NOMO-1 treated with dmso at 0.1 percent for 144 hours (cell line): ENCODE measurements around the gene TRIM39.

ENCODE experiments used
- DNase-seq: peaks from one replicate; lab custom pipeline; 2025; ENCODE audit not compliant: unreplicated experiment; lab: John Stamatoyannopoulos, UW

The TRIM39 gene

DNA sequence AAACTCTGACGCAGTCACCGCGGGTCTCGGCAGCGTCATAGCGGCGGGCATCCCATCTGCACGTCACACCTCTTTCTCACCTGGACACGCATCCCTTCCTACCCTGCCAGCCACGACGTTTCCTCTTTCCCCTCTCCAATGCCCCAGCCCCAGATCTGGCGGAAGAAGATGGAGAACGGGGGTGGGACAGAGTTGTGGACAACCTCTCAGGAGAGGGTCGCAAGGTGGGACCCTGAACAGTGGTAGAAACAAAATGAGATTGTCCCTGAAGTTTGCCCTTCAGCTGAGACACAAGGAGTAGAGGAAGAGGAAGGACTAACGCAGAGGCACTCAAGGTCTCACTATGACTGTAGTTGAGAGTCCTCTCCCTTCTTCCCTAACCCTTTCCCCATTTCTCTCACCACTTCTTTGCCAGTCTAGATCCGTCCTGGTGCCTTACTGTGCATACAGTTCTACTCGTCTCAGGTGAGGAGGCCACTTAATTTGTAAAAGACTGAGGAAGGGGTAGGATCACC is 562 bp downstream of the TRIM39 start:
- no peak for DNase-seq

DNA sequence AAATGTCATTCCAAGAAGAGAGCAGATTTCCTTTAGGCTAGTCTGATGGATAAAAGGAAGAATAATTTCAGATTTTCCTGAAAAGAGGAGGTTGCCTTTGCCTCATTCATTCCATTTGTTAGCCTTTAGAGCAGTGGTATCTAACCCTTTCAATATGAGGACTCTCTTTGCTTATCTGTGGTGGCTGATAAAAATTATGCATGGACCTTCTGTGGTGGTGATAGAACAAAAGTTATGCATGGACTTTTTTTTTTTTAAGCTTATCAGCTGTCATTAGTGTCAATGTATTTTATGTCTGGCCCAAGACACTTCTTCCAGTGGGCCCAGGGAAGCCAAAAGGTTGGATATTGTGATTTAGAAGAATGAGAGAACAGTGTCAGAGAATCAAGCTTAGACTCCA is 1.7 kb downstream of the TRIM39 start:
- DNase-seq = no peak

DNA sequence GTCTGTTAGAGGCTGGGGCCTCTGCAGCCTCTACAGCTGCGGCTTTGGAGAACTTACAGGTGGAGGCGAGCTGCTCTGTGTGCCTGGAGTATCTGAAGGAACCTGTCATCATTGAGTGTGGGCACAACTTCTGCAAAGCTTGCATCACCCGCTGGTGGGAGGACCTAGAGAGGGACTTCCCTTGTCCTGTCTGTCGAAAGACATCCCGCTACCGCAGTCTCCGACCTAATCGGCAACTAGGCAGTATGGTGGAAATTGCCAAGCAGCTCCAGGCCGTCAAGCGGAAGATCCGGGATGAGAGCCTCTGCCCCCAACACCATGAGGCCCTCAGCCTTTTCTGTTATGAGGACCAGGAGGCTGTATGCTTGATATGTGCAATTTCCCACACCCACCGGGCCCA is 2.6 kb downstream of the TRIM39 start:
- no peak for DNase-seq

DNA sequence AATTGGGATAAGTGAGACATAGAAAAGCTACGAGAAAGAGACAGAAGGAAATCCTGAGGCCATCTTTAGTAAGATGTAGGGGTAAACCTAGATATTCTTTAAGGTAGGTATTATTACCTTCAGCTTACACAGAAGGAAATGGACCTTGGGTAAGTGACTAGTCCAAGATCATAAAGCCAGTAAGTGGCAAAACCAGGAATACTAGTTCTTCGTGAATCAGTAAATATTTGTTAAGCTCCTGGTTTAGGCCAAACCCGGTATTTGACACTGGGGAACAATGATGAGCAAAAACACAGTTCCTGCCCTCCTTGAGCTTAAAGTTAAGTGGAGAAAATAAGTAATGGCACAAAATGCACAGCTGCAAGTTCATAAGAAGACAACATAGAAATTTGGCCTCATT is 5.3 kb downstream of the TRIM39 start:
- DNase-seq = no peak

DNA sequence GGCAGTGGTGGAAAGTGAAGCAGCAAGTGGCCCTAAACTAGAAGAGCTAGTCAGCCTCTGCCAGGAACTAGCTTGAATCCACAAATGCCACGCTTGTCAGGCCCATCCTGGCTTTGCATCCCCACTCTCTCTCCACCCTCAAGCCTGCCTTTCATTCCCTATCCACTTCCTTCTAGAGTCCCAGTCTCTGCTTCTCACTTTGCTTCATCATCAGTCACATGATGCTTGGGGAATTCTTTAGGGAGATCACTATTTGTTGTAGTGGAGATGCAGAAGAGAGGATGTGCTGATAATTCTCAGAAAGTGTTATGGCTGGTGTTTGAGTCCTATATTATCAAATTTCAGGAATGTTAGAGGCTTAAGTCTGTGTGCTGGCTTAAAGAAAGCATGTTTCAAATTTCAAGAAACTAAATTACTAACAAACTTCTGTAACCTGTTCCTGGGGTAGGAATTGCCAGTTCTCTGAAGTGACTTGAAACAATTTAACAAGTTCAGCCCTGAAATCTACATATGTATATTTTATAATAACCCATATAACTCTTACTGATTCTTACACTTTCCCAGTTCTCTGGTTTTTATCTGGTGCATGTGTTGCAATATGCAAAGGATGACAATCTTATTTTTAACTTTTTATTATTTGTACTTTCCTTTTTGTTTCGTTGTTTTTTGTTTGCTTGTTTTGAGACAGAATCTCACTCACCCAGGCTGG is 7.5 kb downstream of the TRIM39 start:
- no peak for DNase-seq

DNA sequence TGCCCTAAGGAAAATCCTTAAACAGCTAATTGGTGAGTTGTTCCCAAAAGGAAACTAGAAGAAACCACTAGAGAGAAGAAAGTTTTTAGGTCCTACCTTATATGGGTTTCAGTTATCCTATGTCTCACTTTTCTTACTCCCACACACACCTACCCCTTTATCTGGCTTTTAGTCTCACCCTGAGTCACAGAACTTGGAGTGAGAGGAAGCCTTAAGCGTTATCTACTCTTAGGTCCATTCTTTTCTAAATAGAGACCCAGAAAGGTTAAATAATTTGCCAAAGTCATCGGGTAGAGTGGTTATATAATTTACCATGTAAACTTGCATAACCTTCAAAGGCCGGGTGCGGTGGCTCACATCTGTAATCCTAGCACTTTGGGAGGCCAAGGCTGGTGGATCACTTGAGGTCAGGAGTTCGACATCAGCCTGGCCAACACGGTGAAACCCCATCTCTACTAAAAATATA is 13.9 kb downstream of the TRIM39 start:
- DNase-seq = no peak

DNA sequence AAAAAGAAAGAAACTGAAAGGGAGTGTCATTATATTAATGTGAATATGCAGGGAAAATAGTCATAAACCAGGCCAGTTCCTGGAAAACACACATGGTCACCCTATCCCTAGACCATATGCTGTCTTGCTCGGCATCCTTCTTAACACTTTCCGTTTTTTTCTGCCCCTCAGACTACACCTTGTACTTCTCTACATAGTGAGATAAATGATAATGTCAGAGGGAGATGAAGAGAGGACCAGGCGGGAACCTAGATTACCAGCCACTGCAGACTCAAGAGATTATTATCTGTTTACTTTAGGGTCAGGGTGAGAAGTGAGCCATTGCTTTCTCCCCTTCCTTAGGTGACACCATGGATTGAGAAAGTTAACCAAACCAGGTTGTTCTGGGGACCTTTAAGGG is 14.5 kb downstream of the TRIM39 start:
- DNase-seq = no peak

DNA sequence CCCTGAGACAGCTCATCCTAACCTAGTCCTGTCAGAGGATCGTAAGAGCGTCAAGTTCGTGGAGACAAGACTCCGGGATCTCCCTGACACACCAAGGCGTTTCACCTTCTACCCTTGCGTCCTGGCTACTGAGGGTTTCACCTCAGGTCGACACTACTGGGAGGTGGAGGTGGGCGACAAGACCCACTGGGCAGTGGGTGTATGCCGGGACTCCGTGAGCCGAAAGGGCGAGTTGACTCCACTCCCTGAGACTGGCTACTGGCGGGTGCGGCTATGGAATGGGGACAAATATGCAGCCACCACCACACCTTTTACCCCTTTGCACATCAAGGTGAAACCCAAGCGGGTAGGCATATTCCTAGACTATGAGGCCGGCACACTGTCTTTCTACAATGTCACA is 15.0 kb downstream of the TRIM39 start:
- no peak for DNase-seq

DNA sequence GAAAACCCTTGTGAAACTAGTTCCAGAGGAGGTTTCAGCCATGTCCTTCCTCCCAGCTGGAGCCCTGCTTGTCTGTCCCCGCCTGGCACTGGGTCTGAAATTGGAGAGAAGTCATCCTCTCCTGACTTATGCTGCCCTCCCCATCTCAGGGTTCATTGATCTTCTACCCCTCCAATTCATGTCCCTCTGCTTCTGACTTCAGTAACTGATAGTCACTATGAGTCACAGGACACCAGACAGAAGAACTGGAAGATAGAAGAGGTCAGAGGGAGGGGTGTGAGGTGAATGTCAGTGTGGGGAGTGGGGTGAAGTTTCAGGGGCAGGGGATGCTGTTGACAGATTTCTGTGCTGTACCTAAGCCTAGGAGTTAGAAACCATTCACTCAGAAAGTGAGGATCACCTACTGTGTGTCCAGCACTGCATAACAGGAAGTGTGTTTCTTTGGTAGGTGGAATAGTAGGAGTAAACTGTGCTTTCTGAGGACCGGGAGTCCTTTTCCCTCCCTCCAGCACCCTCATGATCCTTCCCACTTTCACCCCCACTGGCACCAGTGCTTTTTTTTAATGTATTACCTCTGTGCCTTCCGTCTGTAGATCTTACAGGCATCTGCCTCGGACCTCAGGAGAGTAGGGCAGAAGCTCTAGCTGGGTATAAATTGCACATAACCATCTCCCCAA is 17.6 kb downstream of the TRIM39 start:
- DNase-seq = no peak

DNA sequence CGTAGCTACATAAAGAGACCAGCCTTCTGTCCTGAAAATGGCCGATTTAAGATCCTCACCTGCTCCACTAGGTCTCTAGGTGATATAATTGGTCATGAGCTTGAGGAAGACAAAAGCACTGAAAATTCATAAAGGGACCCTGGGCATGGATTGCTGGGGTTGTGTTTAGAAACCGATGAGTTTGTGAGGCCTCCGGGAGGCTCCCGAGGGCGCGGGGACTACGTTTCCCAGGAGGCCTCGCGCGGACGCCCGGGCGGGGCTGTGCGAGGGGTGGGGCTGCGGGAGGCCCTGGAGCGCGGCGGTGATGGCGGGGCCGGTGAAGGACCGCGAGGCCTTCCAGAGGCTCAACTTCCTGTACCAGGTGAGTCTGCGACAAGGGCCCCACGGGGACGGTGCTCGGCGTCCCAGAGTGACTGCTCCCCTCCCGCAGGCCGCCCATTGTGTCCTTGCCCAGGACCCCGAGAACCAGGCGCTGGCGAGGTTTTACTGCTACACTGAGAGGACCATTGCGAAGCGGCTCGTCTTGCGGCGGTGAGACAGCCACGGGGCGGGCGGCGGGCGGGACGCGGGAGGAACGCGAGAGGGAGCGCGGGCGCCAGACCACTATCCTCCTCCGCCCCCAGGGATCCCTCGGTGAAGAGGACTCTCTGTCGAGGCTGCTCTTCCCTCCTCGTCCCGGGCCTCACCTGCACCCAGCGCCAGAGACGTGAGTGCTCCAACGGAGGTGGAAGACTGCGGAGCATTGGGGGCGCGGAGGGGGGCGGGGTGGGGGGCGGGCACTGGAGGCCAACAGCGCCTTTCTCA is 18.3 kb downstream of the TRIM39 start, which contains the start of gene RPP21:
Gene RPP21, plus strand, starts transcription at position 289 of the 804 bp plus-strand sequence. Its CDS starts 16 bp downstream, at position 305.
- DNase-seq = peak; percentile 58

DNA sequence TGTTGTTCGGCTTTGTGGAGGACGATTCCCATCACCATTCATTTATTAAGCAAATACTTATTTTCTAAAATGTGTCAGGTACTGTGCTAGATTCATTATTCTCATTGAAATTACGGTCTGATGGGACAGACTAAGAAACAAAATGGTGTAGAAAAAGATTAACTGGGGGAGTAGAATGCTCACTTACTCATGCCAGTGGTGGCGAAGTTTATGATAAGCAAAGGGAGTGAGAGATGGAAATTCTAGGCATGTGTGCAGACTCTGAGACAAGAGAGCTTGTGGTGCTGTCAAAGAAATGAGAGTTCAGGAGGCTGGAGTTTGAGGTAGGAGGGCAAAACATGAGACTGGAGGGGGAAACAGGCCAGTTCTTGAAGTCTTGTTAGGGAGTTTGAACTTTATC is 19.1 kb downstream of the TRIM39 start:
- no peak for DNase-seq

DNA sequence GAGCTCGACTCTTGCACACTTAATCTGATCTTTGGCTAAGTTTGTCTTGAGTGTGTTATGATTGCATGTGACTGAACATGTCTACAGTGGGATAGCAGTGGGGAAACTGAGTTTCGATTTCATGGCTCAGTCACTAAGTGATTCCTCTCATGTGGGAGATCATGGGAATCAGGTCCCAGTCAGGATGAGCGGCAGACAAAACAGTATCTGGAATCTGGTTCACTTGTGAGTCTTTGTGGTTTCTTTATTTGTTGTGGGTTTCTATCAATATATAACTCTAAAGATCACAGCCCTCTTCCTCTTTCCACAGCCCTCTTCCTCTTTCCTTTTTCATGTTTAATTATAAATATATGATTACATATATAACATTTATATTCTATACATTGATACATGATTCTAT is 22.2 kb downstream of the TRIM39 start:
- no peak for DNase-seq

DNA sequence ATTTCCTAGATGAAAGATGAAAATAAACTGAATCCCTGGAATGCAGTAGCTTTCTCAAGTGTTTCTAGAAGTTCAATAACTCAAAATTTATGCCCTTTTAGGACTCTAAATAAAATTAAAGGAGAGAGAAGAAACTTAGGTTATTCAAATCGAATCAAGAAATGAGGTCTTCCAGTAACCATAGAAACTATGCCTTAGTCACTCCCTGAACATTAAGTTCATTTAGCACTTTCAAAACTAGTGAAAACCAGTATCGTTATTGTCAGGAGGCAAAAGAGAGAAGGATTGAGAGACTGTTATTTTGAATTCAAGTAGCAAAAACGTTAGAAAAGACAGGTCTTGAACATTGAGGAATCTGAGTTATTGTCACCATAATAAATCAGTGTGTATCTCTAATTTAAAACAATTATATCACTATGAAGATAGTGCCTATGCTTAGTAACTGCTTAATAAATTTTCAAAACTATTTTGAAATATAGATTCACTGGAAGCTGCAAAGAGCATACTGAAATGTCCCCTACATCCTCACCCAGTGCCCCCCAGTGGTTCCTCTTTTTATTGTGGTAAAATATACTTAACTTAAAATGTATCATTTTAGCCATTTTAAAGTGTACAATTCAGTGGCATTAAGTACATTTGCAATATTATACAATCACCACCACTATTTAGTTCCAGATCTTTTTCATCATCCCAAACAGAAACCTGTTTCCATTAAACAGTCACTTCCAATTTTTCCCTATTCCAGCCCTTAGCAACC is 22.9 kb downstream of the TRIM39 start:
- DNase-seq = peak; percentile 5

DNA sequence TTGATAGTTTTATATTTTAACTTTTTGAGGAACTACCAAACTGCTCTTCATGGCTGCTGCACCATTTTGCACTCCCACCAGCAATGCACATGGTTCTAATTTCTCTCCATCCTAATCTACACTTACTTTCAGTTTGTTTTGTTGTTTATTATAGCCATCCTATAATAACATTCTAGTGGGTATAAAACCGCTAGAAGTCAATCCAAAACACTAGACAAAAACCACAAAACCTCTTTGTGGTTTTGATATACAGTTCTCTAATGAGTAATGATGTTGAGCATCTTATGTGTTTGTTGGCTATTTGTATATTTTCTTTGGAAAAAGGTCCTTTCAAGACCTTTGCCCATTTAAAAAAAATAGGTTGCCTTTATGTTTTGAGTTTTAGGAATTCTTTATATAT is 23.8 kb downstream of the TRIM39 start:
- no peak for DNase-seq

DNA sequence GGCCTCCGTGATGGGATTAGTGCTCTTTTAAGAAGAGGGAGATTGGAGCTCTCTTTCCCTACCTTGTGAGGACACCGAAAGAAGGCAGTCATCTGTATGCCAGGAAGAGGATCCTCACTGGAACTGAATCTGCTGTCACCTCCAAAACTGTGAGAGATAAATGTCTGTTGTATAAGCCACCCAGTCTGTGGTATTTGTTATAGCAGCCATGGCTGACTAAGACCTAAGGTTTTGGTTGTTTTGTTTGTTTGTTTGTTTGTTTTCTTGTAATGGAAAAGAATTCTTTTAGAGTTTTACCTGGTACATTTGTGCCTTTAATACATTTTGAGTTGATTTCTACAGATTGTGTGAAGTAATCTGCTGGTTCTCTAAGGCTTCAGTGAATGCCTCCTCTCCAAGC is 25.8 kb downstream of the TRIM39 start:
- DNase-seq = no peak

DNA sequence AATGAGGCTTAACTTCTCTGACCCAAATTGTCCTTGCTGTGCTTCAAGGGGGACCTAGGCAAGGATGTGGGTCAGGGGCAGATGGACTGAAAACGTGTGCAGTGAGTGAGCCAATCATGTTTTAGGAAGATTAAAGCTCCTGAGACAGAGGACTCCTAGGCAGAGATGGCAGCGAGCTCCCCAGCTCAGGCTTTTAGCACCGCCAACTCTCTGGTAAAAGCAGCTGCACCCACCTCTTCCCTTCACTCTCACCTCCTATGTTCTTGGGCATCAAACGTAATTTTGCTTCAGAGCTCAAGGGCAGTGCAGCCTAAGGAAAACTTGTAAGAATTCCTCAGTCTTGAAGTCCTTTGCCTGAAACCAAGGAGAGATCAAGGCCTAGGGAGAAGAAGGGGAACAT is 28.6 kb downstream of the TRIM39 start:
- DNase-seq = no peak

DNA sequence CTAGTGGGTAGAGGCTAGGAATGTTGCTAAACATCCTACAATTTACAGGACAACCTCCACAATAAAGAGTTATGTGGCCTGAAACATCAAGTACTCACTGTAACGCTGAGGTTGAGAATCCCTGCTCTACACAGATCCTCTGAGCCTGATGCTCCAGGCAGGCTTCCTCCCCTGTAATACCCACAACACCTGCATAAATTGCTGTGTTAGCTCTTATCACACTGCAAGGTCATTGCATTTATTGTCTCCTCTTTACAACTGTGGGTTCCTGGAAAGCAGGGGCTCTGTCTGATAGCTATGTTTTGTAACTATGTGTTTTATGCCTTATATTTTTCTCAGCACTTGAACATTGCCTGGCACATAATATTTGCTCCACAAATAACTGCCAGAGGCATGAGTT is 29.8 kb downstream of the TRIM39 start:
- DNase-seq = no peak

DNA sequence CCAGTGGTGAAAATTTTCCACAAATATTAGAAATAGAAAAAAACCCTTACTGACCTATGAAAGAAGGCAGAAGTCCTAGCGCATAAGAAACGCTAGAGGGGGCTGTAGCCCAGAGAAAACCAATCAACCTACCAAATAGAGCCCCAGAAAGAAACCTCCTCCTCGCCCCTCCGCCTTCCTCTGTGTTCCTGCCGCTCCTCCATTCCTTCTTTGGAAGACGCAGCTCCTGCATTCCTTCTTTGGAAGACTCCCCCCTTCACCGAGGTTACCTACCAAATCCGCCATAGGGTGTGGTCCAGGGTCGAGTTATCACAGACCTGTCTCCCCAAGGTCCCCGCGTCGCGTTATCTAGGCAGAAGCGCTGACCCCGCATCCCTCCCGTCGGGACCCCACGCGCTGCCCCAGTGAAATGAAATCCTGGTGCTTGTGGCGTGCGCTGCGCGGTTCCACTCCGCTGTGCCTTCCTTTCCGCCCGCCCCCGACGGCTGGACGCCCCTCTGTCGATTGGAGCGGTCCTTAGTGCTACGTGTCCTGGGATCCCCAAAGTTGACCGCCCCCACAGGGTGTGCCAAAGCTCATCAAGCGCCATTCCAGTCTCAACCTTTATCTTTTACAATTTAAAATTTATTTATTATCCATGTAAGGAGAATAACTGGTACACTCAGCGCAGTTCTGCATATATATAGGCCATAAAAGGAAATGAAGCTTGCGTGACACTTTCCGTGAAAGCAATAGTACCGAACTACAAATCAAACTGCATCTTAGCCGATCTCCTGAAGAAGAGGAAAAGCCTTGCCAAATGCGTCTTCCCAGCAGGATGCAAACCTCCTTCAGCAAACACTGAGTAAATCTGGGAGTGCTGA is 31.2 kb downstream of the TRIM39 start:
- DNase-seq = peak; percentile 7

DNA sequence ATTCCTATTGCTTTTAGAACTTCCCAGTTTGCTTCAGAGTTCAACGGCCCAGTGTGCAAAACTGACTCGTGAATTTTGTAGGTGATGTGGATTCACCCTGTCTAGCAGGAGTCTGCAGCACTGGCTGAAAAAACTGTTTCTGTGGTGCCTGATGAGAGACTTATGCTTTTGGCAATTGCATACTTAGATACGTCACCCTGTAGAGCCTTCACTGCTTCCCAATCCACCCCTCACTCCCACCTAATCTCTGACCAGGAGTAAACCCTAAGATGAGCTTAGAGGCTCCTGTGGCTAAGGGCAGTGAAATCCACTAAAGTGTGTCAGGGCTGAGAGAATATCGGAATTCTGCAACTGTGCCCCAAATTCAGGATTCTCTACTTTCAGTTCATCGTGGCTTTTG is 32.5 kb downstream of the TRIM39 start:
- no peak for DNase-seq

DNA sequence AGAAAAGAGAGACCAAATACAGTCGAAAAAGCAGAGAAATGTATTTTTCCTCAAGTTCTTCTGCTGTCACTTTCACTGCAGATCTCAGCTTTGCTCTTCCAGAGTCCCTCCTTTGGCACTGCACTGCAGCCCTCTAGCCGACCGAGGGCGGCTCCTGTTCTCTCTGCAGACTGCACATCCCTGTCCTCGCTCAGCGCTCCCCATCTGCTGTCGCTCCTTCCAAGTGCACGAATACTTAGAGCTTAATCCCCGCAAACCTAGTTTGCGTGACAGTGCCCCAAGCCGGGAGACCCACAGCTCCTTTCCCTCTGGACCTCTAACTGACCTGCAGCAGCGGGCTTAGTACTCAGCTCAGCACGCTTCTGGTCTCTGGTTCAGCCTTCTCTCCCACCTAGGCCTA is 33.4 kb downstream of the TRIM39 start:
- DNase-seq = no peak
